Endothelial cell of umbilical vein (primary cell): ENCODE data around the gene ZMAT5. TPM values are rescaled to one million over a fixed set of nuclear protein-coding genes. Genes with fewer than 3 reads are reported as not detected.

Source experiments
- BruUV-seq: library from RNA; stranded (reverse); fragments of 400-500 nt; replicated peaks from 2 replicates; lab custom pipeline; 2021; lab: Mats Ljungman, UMichigan
- CTCF ChIA-PET: fragments of 300-600, 350-600 bp; sonication (Branson Sonifier 250); formaldehyde crosslinking; loops from one replicate; lab custom pipeline; 2021; ENCODE audit warnings: antibody characterized with exemption, inconsistent platforms; lab: Charles Lee
- POLR2A ChIA-PET: fragments of 300-600, 350-600 bp; sonication (Branson Sonifier 250); formaldehyde crosslinking; loops from one replicate; lab custom pipeline; 2021; ENCODE audit warnings: antibody characterized with exemption, inconsistent platforms; lab: Charles Lee
- DNase-seq: peaks from one replicate; pipeline ENCODE4 v3.0.0-alpha.2; 2011; ENCODE audit warnings: low read depth, low spot score
- FAIRE-seq: peaks from 2 replicates; lab custom pipeline; 2011; peaks lifted over from hg19 to GRCh38; lab: Jason Lieb, UNC
- H2AFZ ChIP-seq: 2 replicates; pipeline ENCODE4 v1.6.0; 2012; ENCODE audit warnings: low read depth, low read length, control low read depth, inconsistent platforms
- H3K27ac ChIP-seq: 2 replicates; pipeline ENCODE4 v1.5.1; 2011; ENCODE audit warnings: low read depth, mild to moderate bottlenecking, control low read depth, low read length, moderate library complexity; ENCODE audit not compliant: insufficient read depth
- H3K27me3 ChIP-seq, 2 experiments: 2 replicates each; pipeline versions ENCODE4 v1.6.0 to v1.6.1; 2011; ENCODE audit warnings: low read length in 2 of 2, mixed read lengths in 1 of 2; ENCODE audit not compliant: control insufficient read depth in 2 of 2, insufficient read depth in 2 of 2
- H3K36me3 ChIP-seq, 2 experiments: 2 replicates in 1 of 2; 3 replicates in 1 of 2; pipeline ENCODE4 v1.5.1; 2011; ENCODE audit warnings: low read length in 2 of 2, mild to moderate bottlenecking in 1 of 2, moderate library complexity in 1 of 2; ENCODE audit not compliant: control insufficient read depth in 2 of 2, insufficient read depth in 2 of 2; ENCODE audit errors: extremely low read depth in 1 of 2
- H3K4me1 ChIP-seq: 3 replicates; pipeline ENCODE4 v1.5.1; 2011; ENCODE audit warnings: mild to moderate bottlenecking, low read length; ENCODE audit not compliant: control insufficient read depth, insufficient read depth; ENCODE audit errors: extremely low read depth
- H3K4me2 ChIP-seq: 2 replicates; pipeline ENCODE4 v1.6.1; 2011; ENCODE audit warnings: low read length, control low read depth, mixed read lengths; ENCODE audit not compliant: insufficient read depth
- H3K4me3 ChIP-seq, 3 experiments: fragments of 200-600 bp in 1 of 3; sonication (generic), shearing (Covaris generic) in 1 of 3; replicated peaks in 1 of 3; 2 replicates each; pipeline ENCODE4 v1.5.1; 2011 to 2016; ENCODE audit warnings: control low read depth in 3 of 3, low read length in 3 of 3, mild to moderate bottlenecking in 2 of 3, inconsistent platforms in 1 of 3, low read depth in 1 of 3, moderate library complexity in 1 of 3; ENCODE audit not compliant: insufficient read depth in 1 of 3
- H3K79me2 ChIP-seq: 2 replicates; pipeline ENCODE4 v1.6.0; 2012; ENCODE audit warnings: low read length, inconsistent platforms; ENCODE audit not compliant: control insufficient read depth, insufficient read depth
- H3K9ac ChIP-seq: replicated peaks from 2 replicates; pipeline ENCODE3; 2011; ENCODE audit warnings: low read length, control low read depth; ENCODE audit not compliant: insufficient read depth; ENCODE audit errors: extremely low read depth
- H3K9me1 ChIP-seq: replicated peaks from 3 replicates; pipeline ENCODE4 v1.6.0; 2011; ENCODE audit warnings: mild to moderate bottlenecking, low read length; ENCODE audit not compliant: control insufficient read depth, insufficient read depth; ENCODE audit errors: extremely low read depth
- H3K9me3 ChIP-seq: replicated peaks from 2 replicates; pipeline ENCODE4 v1.5.1; 2012; ENCODE audit warnings: low read length, inconsistent platforms; ENCODE audit not compliant: control insufficient read depth, insufficient read depth
- H4K20me1 ChIP-seq: replicated peaks from 2 replicates; pipeline ENCODE3; 2011; ENCODE audit warnings: mild to moderate bottlenecking, low read length; ENCODE audit not compliant: control insufficient read depth, insufficient read depth; ENCODE audit errors: extremely low read depth
- EZH2 ChIP-seq: IDR thresholded peaks from 2 replicates; pipeline ENCODE4 v1.6.1; 2012; ENCODE audit warnings: borderline replicate concordance, low read depth, mild to moderate bottlenecking, moderate library complexity, low read length, inconsistent platforms; ENCODE audit not compliant: severe bottlenecking
- FOS ChIP-seq: IDR thresholded peaks from 2 replicates; pipeline ENCODE4 v1.6.1; 2011; ENCODE audit warnings: mild to moderate bottlenecking, low read length, moderate library complexity, borderline replicate concordance; ENCODE audit not compliant: insufficient read depth
- GATA2 ChIP-seq: IDR thresholded peaks from 2 replicates; pipeline ENCODE4 v1.7.0; 2011; ENCODE audit warnings: low read depth, mild to moderate bottlenecking, moderate library complexity, mixed read lengths, low read length; ENCODE audit not compliant: insufficient read length, insufficient read depth
- JUN ChIP-seq: IDR thresholded peaks from 2 replicates; pipeline ENCODE4 v1.6.1; 2011; ENCODE audit warnings: borderline replicate concordance, low read depth; ENCODE audit not compliant: insufficient read length, insufficient read depth
- MYC ChIP-seq: IDR thresholded peaks from one replicate; pipeline ENCODE4 v1.6.1; 2011; ENCODE audit warnings: mild to moderate bottlenecking, low read depth, low read length
- POLR2A ChIP-seq: IDR thresholded peaks from 2 replicates; pipeline ENCODE4 v1.6.1; 2012; ENCODE audit warnings: low read depth, mild to moderate bottlenecking, control low read depth, low read length
- POLR2AphosphoS5 ChIP-seq: IDR thresholded peaks from 2 replicates; pipeline ENCODE4 v1.6.1; 2012; ENCODE audit warnings: low read depth, mild to moderate bottlenecking, control low read depth, low read length, moderate library complexity; ENCODE audit not compliant: insufficient read depth
- dilution Hi-C: fragments of 300-500 bp; cut with MboI; formaldehyde crosslinking; loops from one replicate; pipeline ENCODE4 v1.15.0; 2019; ENCODE audit warnings: low sequenced_read_pairs; ENCODE audit not compliant: extremely low pct_ligation_motif_present
- intact Hi-C: fragments of 100-400 bp; cut with micrococcal nuclease; formaldehyde crosslinking; loops from one replicate; pipeline ENCODE4 v1.10.0; 2022
- polyA plus RNA-seq, 4 experiments: library from polyadenylated mRNA; depleted of rRNA in 3 of 4; stranded (reverse) in 3 of 4; unstranded in 1 of 4; fragments of >200 nt; gene quantifications; 2 replicates each; pipeline versions ENCODE4 v1.2.1 to v1.2.3, GENCODE V29; 2011 to 2012; ENCODE audit warnings: missing spikeins in 1 of 4
- total RNA-seq: library from RNA; stranded (reverse); gene quantifications from 2 replicates; pipeline ENCODE4 v1.2.3, GENCODE V29; 2021
- TF ChIP-seq, protein P1 (sequence below): IDR thresholded peaks from 2 replicates; pipeline ENCODE4 v1.6.1; 2011; ENCODE audit not compliant: insufficient read depth, insufficient read length
- TF ChIP-seq, protein P2 (sequence below), 2 donors: IDR thresholded peaks; 1 replicate in 1 of 2; 2 replicates in 1 of 2; pipeline ENCODE4 v1.5.1; 2011; ENCODE audit warnings: low read length in 2 of 2, mild to moderate bottlenecking in 2 of 2, moderate library complexity in 2 of 2, control low read depth in 1 of 2, inconsistent platforms in 1 of 2, low read depth in 1 of 2; ENCODE audit not compliant: insufficient read depth in 1 of 2; ENCODE audit errors: extremely low read depth in 1 of 2

The ZMAT5 gene
- total and polyA plus RNA-seq, 2 donors (not counting 3 experiments of a cell fraction or from before 2014, with no cell fraction given) = 24.9 to 43.6 TPM

DNA sequence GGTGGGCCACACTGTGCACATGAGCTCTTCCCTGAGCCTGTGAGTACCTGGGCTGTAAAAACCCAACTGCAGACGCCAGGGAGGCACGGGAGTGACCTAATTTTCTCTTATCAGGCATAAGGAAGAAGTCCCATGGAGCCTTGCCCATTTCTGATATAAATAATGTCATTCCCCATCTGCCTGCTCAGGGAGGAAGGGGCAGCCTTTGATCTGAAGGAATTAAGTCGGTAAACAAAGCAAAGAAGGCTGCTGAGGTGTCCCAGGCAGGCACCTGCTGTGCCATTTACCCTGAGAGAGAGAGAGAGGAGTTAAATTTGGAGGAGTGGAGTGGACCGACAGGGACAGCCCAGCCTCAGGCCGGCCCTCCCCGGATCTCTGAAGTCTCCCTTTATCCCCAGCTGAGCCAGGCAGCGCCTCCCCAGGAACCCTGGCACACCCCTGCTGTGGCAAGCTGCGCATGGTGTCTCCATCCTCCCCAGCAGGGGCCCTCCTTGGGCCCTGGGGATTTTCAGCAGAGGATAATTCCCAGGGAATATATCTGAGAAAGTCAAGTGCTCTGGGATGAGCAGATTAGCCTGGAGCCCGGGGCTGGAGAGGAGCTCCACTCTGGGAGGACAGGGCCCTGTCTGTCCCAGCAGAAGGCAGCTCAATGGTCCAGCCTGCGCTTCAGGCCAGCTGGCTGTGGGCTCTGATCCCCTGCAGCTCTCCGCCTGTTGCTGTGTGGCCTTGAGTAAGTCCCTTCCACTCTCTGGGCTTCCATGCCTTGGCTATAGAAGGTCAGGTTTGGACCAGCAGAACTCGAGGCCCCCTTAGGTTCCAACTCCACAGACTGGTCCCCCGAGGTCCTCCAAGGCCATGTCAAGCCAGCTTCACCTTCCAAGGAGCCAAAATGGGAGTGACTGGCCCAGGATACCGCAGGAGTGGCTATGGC lies 64.5 kb downstream of the ZMAT5 start:
- no peak for DNase-seq
- H2AFZ ChIP-seq = no peak overlapping the region
- H3K27me3 ChIP-seq = peaks cover 15% of the 10 kb centered on the region in 2 experiments
- no peak overlapping the region for H3K9ac ChIP-seq
- peaks cover 10% of the 10 kb centered on the region for H3K4me1 ChIP-seq
- POLR2A ChIA-PET = no interaction called here
- H3K27ac ChIP-seq = no peak overlapping the region
- H3K4me2 ChIP-seq = no peak overlapping the region
- H4K20me1 ChIP-seq = no peaks in the 10 kb centered on the region
- dilution Hi-C loops (no loop called here), intact Hi-C loops (loop anchor here (5.0 kb wide), 1 partner anchor 385 kb away; no protein-coding TSS in a partner anchor)
- CTCF ChIA-PET = interaction anchor here (0.7 to 2.8 kb wide), 16 partner anchors 8 to 387 kb away, joined by 3 to 30 read pairs (median 4); no protein-coding TSS in a partner anchor
- no peaks in the 10 kb centered on the region for H3K79me2 ChIP-seq
- no peaks in the 10 kb centered on the region for H3K9me1 ChIP-seq
- no peak for FAIRE-seq
- no TSS peak for BruUV-seq
- no peaks in the 10 kb centered on the region for H3K9me3 ChIP-seq
- no peaks in the 10 kb centered on the region for H3K36me3 ChIP-seq
- no peak overlapping the region for H3K4me3 ChIP-seq
- no peak for TF ChIP-seq POLR2A
- TF ChIP-seq GATA2 = no peak
- TF ChIP-seq FOS = no peak
- TF ChIP-seq MYC = no peak
- TF ChIP-seq EZH2 = no peak
- TF ChIP-seq, protein P1, sequence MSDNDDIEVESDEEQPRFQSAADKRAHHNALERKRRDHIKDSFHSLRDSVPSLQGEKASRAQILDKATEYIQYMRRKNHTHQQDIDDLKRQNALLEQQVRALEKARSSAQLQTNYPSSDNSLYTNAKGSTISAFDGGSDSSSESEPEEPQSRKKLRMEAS = no peak
- TF ChIP-seq, protein P2, sequence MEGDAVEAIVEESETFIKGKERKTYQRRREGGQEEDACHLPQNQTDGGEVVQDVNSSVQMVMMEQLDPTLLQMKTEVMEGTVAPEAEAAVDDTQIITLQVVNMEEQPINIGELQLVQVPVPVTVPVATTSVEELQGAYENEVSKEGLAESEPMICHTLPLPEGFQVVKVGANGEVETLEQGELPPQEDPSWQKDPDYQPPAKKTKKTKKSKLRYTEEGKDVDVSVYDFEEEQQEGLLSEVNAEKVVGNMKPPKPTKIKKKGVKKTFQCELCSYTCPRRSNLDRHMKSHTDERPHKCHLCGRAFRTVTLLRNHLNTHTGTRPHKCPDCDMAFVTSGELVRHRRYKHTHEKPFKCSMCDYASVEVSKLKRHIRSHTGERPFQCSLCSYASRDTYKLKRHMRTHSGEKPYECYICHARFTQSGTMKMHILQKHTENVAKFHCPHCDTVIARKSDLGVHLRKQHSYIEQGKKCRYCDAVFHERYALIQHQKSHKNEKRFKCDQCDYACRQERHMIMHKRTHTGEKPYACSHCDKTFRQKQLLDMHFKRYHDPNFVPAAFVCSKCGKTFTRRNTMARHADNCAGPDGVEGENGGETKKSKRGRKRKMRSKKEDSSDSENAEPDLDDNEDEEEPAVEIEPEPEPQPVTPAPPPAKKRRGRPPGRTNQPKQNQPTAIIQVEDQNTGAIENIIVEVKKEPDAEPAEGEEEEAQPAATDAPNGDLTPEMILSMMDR (IDR thresholded peaks at IDR 0.05; ENCODE audit: extremely low read depth in 1 of 2, insufficient read depth in 1 of 2, low read depth in 1 of 2, low read length in 2 of 2) = no peak
- no peak for TF ChIP-seq JUN
- no peak for TF ChIP-seq POLR2AphosphoS5
